ENCODE measurements around the gene SLC41A2. TPM values are rescaled to one million over a fixed set of nuclear protein-coding genes. Genes with fewer than 3 reads are reported as not detected.

SLC41A2 gene
- total and polyA plus RNA-seq, 10 of the 15 experiments (the other 5 are each of a cell fraction or from before 2014, with no cell fraction given): 3.5 to 19.0 (median 11.3) TPM

- TF ChIP-seq ZBTB11 (CRISPR knock-in tag; IDR thresholded peaks at IDR 0.05) (no peak), RELB (IDR thresholded peaks at IDR 0.05; ENCODE audit: low read depth) (peak; percentile 77), SMAD5 (IDR thresholded peaks at IDR 0.05; ENCODE audit: low read depth) (no peak), TBL1XR1 (IDR thresholded peaks at IDR 0.05; ENCODE audit: low read depth, low read length) (peak; percentile 78), HDGF (IDR thresholded peaks at IDR 0.05) (no peak), LARP7 (IDR thresholded peaks at IDR 0.05) (no peak), ZNF24 (IDR thresholded peaks at IDR 0.05) (no peak), ZNF207 (IDR thresholded peaks at IDR 0.05; ENCODE audit: borderline replicate concordance) (no peak), CREB1 (IDR thresholded peaks at IDR 0.05; ENCODE audit: low read depth) (peak; percentile 74), E2F8 (IDR thresholded peaks at IDR 0.05; ENCODE audit: low read depth, partially characterized antibody) (no peak), CREM (IDR thresholded peaks at IDR 0.05; ENCODE audit: low read depth) (peak; percentile 87), SIX5 (IDR thresholded peaks at IDR 0.05; ENCODE audit: low read depth, low read length, severe bottlenecking) (no peak), SUZ12 (IDR thresholded peaks at IDR 0.05; ENCODE audit: unreplicated experiment) (no peak), NR2C1 (IDR thresholded peaks at IDR 0.05) (no peak), NFYA (IDR thresholded peaks at IDR 0.05; ENCODE audit: borderline replicate concordance, low read depth, low read length) (no peak), CEBPZ (IDR thresholded peaks at IDR 0.05; ENCODE audit: low read depth, low read length) (no peak), POLR2AphosphoS5 (IDR thresholded peaks at IDR 0.05; ENCODE audit: low read length) (no peak), FOXM1 (IDR thresholded peaks at IDR 0.05; ENCODE audit: low read depth, low read length) (peak; percentile 71; the same call in 1 of the 2 replicates), EED (IDR thresholded peaks at IDR 0.05; ENCODE audit: low read depth) (peak; percentile 95)
Observed at GRCh38 chr12:104974626-104975290, 16.7 kb upstream of the SLC41A2 start (continued).

All from GM12878 (cell line).